SH-SY5Y (cell line): ENCODE results near the gene BMP2K.

Source experiments
- GATA2 ChIP-seq: IDR thresholded peaks from 2 replicates; pipeline ENCODE4 v1.6.1; 2011; ENCODE audit warnings: mild to moderate bottlenecking, low read depth, low read length
- GATA3 ChIP-seq: IDR thresholded peaks from 2 replicates; pipeline ENCODE4 v1.6.1; 2011; ENCODE audit warnings: low read depth, mild to moderate bottlenecking, low read length, moderate library complexity

DNA sequence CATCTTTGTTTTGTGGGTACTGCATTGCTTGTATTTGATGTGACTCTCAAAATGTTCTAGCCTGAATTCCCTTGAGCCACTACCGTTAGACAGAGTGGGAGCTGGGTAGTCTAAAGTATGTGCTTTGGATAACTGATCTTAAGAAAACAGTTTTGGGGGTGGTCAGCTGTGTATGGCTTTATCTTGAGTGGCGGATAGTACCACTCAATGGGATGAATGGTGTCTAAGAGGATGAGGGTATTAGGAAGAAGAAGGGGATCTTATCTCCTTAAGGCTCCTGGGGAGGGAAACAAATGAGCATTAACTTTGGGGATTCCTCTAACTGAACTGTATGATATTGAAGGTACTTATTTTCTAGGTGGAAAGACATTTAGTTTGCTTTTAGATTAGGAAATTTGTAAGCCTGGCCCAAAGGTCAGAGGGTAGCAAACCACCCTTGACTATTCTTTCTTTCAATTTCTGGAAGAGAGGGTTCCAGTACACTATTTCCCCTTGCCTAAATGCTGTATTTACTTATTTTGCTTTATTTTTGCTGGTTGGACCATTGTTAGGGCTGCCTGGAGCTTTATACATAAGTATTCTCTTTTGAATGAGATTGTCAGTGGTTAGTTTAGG lies 11.3 kb downstream of the BMP2K start:
- no peak for TF ChIP-seq GATA2
- TF ChIP-seq GATA3: no peak
